GM12865 (cell line): ENCODE results near the gene TNC.
"Not testable (repeated sequence)": the region's sequence is repeated elsewhere in the genome, so short reads cannot be mapped to it uniquely, and the experiment has no call there.

Source experiments
- DNase-seq: peaks from one replicate; pipeline ENCODE4 v3.0.0; 2010; ENCODE audit warnings: low read depth
- H3K4me3 ChIP-seq: 2 replicates; pipeline ENCODE4 v1.5.1; 2011; ENCODE audit warnings: mild to moderate bottlenecking, low read depth, low read length, control low read depth
- CTCF ChIP-seq: IDR thresholded peaks from 2 replicates; pipeline ENCODE4 v1.5.1; 2011; ENCODE audit warnings: low read length, control low read depth, low read depth, inconsistent platforms; ENCODE audit not compliant: insufficient read depth; ENCODE audit errors: missing control alignments

TNC gene

DNA sequence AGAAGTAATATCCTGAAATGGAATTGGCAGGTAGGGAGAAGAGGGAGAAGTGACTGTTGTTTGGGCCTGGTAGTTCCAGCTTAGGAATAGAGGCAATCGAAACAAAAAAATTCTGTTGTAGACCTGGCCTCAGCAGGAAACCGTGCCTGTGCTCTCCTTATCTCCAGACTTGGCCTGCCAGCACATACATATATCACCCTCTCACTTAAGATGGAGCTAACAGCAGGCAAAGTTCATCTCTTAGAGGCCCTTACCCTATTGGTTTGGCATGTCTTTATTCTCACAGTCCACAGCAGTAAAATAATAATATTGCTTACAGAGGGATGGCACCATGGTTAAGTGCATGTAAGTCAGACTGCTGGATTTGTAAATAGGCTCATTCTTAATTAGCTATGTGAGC, 19.6 kb upstream of the TNC start:
- no peak overlapping the region for H3K4me3 ChIP-seq
- no peak for TF ChIP-seq CTCF
- no peak for DNase-seq

- no peak for TF ChIP-seq CTCF
- DNase-seq = no peak
- no peak overlapping the region for H3K4me3 ChIP-seq
Observed at GRCh38 chr9:115135821-115136778, 18.1 kb upstream of the TNC start.

DNA sequence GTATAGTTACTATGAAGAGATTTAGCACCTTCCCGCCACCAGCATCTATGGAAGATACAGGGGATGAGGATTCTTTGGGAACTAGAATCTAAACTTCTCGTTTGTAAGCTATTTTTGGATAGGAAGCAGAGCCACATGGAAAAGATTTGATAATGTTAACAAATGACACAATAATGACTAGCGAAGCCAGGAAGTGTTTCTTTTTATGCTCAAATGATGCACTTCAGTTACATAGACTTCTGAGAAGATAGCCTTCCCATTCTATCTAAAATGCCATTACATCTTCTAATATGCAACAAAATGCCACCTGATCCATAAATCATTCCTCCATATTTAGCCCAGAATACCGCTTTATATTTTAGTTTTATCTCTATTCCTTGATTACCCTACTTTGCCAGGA, 17.0 kb upstream of the TNC start:
- H3K4me3 ChIP-seq = no peak overlapping the region
- no peak for DNase-seq
- TF ChIP-seq CTCF = no peak

- no peak for DNase-seq
- no peak overlapping the region for H3K4me3 ChIP-seq
- TF ChIP-seq CTCF = no peak
Observed at GRCh38 chr9:115133649-115134048, 15.7 kb upstream of the TNC start.

GRCh38 chr9:115132648-115133047, 14.7 kb upstream of the TNC start:
- no peak for TF ChIP-seq CTCF
- H3K4me3 ChIP-seq = no peak overlapping the region
- no peak for DNase-seq

DNA sequence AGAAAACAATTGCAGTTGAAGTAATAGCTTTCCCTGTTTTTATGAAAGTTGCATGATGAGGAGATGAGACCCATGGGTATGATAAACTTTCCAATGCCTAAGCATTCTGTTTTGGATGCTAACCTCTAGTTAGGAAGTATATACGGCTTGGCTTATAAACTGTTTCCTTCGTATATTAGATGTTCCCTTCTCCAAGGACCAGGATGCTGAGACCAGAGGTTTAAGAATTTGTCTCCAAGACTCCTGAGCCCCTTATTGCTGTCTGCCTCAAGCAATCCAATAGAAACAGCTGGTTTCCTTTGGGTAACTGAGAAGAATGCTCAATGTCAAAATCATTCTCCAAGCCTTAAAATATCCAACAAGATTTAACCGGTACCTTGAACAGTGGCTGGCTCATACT, 12.2 kb upstream of the TNC start:
- no peak for TF ChIP-seq CTCF
- H3K4me3 ChIP-seq = no peak overlapping the region

DNA sequence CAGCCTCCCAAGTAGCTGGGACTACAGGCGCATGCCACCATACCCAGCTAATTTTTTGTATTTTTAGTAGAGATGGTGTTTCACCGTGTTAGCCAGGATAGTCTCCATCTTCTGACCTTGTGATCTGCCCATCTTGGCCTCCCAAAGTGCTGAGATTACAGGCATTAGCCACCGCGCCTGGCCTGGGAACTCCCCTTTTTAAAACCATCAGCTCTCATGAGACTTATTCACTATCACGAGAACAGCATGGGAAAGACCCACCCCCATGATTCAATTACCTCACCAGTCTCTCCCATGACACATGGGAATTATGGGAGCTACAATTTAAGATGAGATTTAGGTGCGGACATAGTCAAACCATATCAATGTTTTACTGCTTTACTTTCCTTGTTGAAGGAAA, 10.8 kb upstream of the TNC start:
- DNase-seq, H3K4me3 ChIP-seq: not testable (repeated sequence)

More for the DNA sequence above, 12.2 kb upstream of the TNC start:
- DNase-seq = no peak
